ENCODE results near the gene GLCCI1. TPM values are rescaled to one million over a fixed set of nuclear protein-coding genes. Genes with fewer than 3 reads are reported as not detected.

Gene GLCCI1
- total and polyA plus RNA-seq, 2 donors (not counting 3 experiments of a cell fraction or from before 2014, with no cell fraction given) = 2.3 to 5.6 TPM

GRCh38 chr7:8051998-8052397 lies 83.4 kb downstream of the GLCCI1 start:
- intact Hi-C loops (cut with micrococcal nuclease) = no loop called here
- DNase-seq (ENCODE audit: low read depth, low spot score) (no peak), FAIRE-seq (no peak)

More at GRCh38 chr7:8051998-8052397, 83.4 kb downstream of the GLCCI1 start:
- H3K4me3 ChIP-seq (replicated peaks in 1 of 3; ENCODE audit: insufficient read depth in 1 of 3, low read depth in 1 of 3, low read length in 3 of 3) = no peak overlapping the region
- H3K4me1 ChIP-seq (ENCODE audit: control insufficient read depth, extremely low read depth, insufficient read depth, low read length) = no peaks in the 10 kb centered on the region
- BruUV-seq (replicated peaks) = no TSS peak
- no peaks in the 10 kb centered on the region for H3K79me2 ChIP-seq (ENCODE audit: control insufficient read depth, insufficient read depth, low read length)
- H3K27me3 ChIP-seq (ENCODE audit: control insufficient read depth in 2 of 2, insufficient read depth in 2 of 2, low read length in 2 of 2) = no peaks in the 10 kb centered on the region
- ChIA-PET POLR2A (no interaction called here), CTCF (interaction anchor here (0.9 to 1.7 kb wide), 5 partner anchors 16 to 457 kb away, joined by 3 to 5 read pairs (median 3); no protein-coding TSS in a partner anchor)
- no peak for TF ChIP-seq FOS (IDR thresholded peaks at IDR 0.05; ENCODE audit: borderline replicate concordance, insufficient read depth, low read length)
- no peak for TF ChIP-seq POLR2AphosphoS5 (IDR thresholded peaks at IDR 0.05; ENCODE audit: insufficient read depth, low read depth, low read length)
- TF ChIP-seq JUN (IDR thresholded peaks at IDR 0.05; ENCODE audit: borderline replicate concordance, insufficient read depth, insufficient read length, low read depth) = no peak
- no peak for TF ChIP-seq POLR2A (IDR thresholded peaks at IDR 0.05; ENCODE audit: low read depth, low read length)
- no peak for TF ChIP-seq CTCF (IDR thresholded peaks at IDR 0.05; ENCODE audit: extremely low read depth in 1 of 2, insufficient read depth in 1 of 2, low read depth in 1 of 2, low read length in 2 of 2)
- no peak for TF ChIP-seq EZH2 (IDR thresholded peaks at IDR 0.05; ENCODE audit: borderline replicate concordance, low read depth, low read length, severe bottlenecking)
- no peak for TF ChIP-seq GATA2 (IDR thresholded peaks at IDR 0.05; ENCODE audit: insufficient read depth, insufficient read length, low read depth, low read length)
- TF ChIP-seq MAX (IDR thresholded peaks at IDR 0.05; ENCODE audit: insufficient read depth, insufficient read length) = no peak
- TF ChIP-seq MYC (IDR thresholded peaks at IDR 0.05; ENCODE audit: low read depth, low read length) = no peak
- no peak overlapping the region for H3K4me2 ChIP-seq (ENCODE audit: insufficient read depth, low read length)
- H3K9ac ChIP-seq (replicated peaks; ENCODE audit: extremely low read depth, insufficient read depth, low read length) = no peak overlapping the region
- dilution Hi-C loops (cut with MboI; ENCODE audit: extremely low pct_ligation_motif_present, low sequenced_read_pairs) = no loop called here
- no peaks in the 10 kb centered on the region for H3K9me3 ChIP-seq (replicated peaks; ENCODE audit: control insufficient read depth, insufficient read depth, low read length)
- no peaks in the 10 kb centered on the region for H3K36me3 ChIP-seq (ENCODE audit: control insufficient read depth in 2 of 2, extremely low read depth in 1 of 2, insufficient read depth in 2 of 2, low read length in 2 of 2)
- no peak overlapping the region for H2AFZ ChIP-seq (ENCODE audit: low read depth, low read length)
- no peaks in the 10 kb centered on the region for H4K20me1 ChIP-seq (replicated peaks; ENCODE audit: control insufficient read depth, extremely low read depth, insufficient read depth, low read length)
- no peaks in the 10 kb centered on the region for H3K9me1 ChIP-seq (replicated peaks; ENCODE audit: control insufficient read depth, extremely low read depth, insufficient read depth, low read length)
- H3K27ac ChIP-seq (ENCODE audit: insufficient read depth, low read depth, low read length) = no peak overlapping the region
